Thymus (tissue), 11 donors: Measurements from ENCODE around the gene SETBP1. TPM values are rescaled to one million over a fixed set of nuclear protein-coding genes. Genes with fewer than 3 reads are reported as not detected.

Experiments
- DNase-seq, 9 donors: peaks; one replicate each; pipeline ENCODE4 v3.0.0-alpha.2; 2013; ENCODE audit warnings: low spot score in 9 of 9, low read depth in 6 of 9, missing footprints in 1 of 9
- H3K27ac ChIP-seq, 2 donors: one replicate each; pipeline ENCODE4 v1.5.1; 2013; ENCODE audit warnings: control low read depth in 1 of 2, low read depth in 1 of 2, low read length in 1 of 2, mild to moderate bottlenecking in 1 of 2, moderate library complexity in 1 of 2
- H3K27me3 ChIP-seq, 2 donors: one replicate each; pipeline ENCODE4 v1.5.1; 2013; ENCODE audit warnings: low read length in 1 of 2; ENCODE audit not compliant: control insufficient read depth in 2 of 2, insufficient read depth in 1 of 2
- H3K36me3 ChIP-seq, 2 donors: one replicate each; pipeline ENCODE4 v1.5.1; 2013; ENCODE audit warnings: low read length in 1 of 2, mild to moderate bottlenecking in 1 of 2, moderate library complexity in 1 of 2; ENCODE audit not compliant: control insufficient read depth in 2 of 2, insufficient read depth in 2 of 2
- H3K4me1 ChIP-seq, 2 donors: one replicate each; pipeline ENCODE4 v1.5.1; 2013; ENCODE audit warnings: low read length in 2 of 2; ENCODE audit not compliant: control insufficient read depth in 2 of 2, insufficient read depth in 2 of 2
- H3K4me3 ChIP-seq, 2 donors: one replicate each; pipeline ENCODE4 v1.5.1; 2013; ENCODE audit warnings: low read length in 2 of 2, control low read depth in 1 of 2, mild to moderate bottlenecking in 1 of 2
- H3K9me3 ChIP-seq, 2 donors: one replicate each; pipeline ENCODE4 v1.5.1; 2013; ENCODE audit warnings: low read length in 1 of 2, mild to moderate bottlenecking in 1 of 2; ENCODE audit not compliant: control insufficient read depth in 2 of 2, insufficient read depth in 1 of 2
- WGBS: extraction: QIAGEN DNeasy Blood & Tissue Kit; methylation state at CpG from one replicate; pipeline ENCODE4 v1.1.7; 2013; 5-methylcytosine and 5-hydroxymethylcytosine counted together
- polyA plus RNA-seq: library from polyadenylated mRNA; stranded (reverse); fragments of 200-250 nt; gene quantifications from one replicate; pipeline ENCODE4 v1.2.3, GENCODE V29; 2013
- total RNA-seq: library from RNA; stranded (reverse); fragments of 120-200 nt; gene quantifications from one replicate; pipeline ENCODE4 v1.2.4, GENCODE V29; 2013
- donor health status: healthy.

The SETBP1 gene
- total and polyA plus RNA-seq, 2 donors = 3.3 to 8.5 TPM

- Histone ChIP-seq H3K27me3 (no peaks in the 10 kb centered on the region), H3K36me3 (peaks cover 0 to 2% of the 10 kb centered on the region in 2 donors), H3K9me3 (no peaks in the 10 kb centered on the region), H3K4me1 (no peaks in the 10 kb centered on the region), H3K27ac (no peak overlapping the region), H3K4me3 (no peak overlapping the region)
- DNase-seq = no peak
- 96% methylated on average over 1 of the region's 1 CpG for WGBS
These were observed 195.3 kb downstream of the SETBP1 start for GRCh38 chr18:44876024-44876423.

GRCh38 chr18:44876755-44877154 lies 196.1 kb downstream of the SETBP1 start:
- WGBS = over 99% methylated on average over 3 of the region's 3 CpGs
- Histone ChIP-seq H3K27ac (no peak overlapping the region), H3K4me1 (no peaks in the 10 kb centered on the region), H3K9me3 (no peaks in the 10 kb centered on the region), H3K27me3 (no peaks in the 10 kb centered on the region), H3K4me3 (no peak overlapping the region), H3K36me3 (peaks cover 0 to 2% of the 10 kb centered on the region in 2 donors)
- no peak for DNase-seq

GRCh38 chr18:44878335-44878734 lies 197.6 kb downstream of the SETBP1 start:
- no peaks in the 10 kb centered on the region for H3K27me3 ChIP-seq
- DNase-seq = no peak
- H3K4me1 ChIP-seq = no peaks in the 10 kb centered on the region
- H3K27ac ChIP-seq = no peak overlapping the region
- H3K36me3 ChIP-seq = no peaks in the 10 kb centered on the region
- no peak overlapping the region for H3K4me3 ChIP-seq
- H3K9me3 ChIP-seq = no peaks in the 10 kb centered on the region

GRCh38 chr18:44880170-44880569 lies 199.5 kb downstream of the SETBP1 start:
- H3K27me3 ChIP-seq = no peaks in the 10 kb centered on the region
- WGBS = 96% methylated on average over 5 of the region's 5 CpGs
- DNase-seq = no peak
- H3K36me3 ChIP-seq = no peaks in the 10 kb centered on the region
- no peaks in the 10 kb centered on the region for H3K4me1 ChIP-seq
- H3K27ac ChIP-seq = no peak overlapping the region
- no peaks in the 10 kb centered on the region for H3K9me3 ChIP-seq
- no peak overlapping the region for H3K4me3 ChIP-seq

DNA sequence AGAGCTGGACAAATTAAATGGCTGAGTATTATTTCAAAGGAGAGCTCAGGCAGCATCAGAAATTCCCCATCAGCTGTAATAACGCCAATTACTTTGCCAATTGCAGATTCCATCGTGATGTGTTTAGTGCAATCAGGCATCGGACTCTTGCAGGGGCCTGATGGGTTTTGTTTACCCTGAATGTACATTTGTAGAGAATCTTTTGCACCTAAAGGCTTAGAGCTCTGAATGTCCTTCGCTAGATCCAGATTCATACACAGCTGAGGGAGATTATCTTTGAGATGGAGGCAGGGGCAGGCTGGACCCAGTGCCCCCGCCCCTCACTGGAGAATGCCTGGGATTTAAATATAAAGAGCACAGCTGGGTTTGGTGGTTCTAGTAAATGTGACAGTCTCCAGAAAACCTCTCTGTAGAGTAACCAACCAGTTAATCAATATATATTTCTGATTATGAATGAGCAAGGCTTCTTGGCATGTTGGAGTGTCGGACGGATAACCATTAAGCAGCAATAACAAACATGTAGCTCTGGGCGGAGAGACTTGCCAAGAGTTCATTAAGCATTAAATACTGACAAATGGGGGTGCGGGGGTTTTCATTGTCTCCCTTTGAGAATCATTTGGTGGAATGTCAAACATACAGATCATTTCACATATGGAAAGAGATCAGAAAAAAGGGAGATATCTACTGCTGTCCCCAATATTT lies 200.9 kb downstream of the SETBP1 start:
- Histone ChIP-seq H3K4me1 (no peaks in the 10 kb centered on the region), H3K4me3 (no peak overlapping the region), H3K27ac (no peak overlapping the region), H3K9me3 (no peaks in the 10 kb centered on the region), H3K36me3 (no peaks in the 10 kb centered on the region), H3K27me3 (no peaks in the 10 kb centered on the region)
- WGBS = 95% methylated on average over 9 of the region's 9 CpGs
- DNase-seq = no peak

- H3K4me1 ChIP-seq = no peaks in the 10 kb centered on the region
- over 99% methylated on average over 6 of the region's 6 CpGs for WGBS
- no peaks in the 10 kb centered on the region for H3K27me3 ChIP-seq
- no peak overlapping the region for H3K4me3 ChIP-seq
- H3K36me3 ChIP-seq = no peaks in the 10 kb centered on the region
- no peak overlapping the region for H3K27ac ChIP-seq
- no peak for DNase-seq
- H3K9me3 ChIP-seq = no peaks in the 10 kb centered on the region
These were observed 201.6 kb downstream of the SETBP1 start for GRCh38 chr18:44882163-44882868.

DNA sequence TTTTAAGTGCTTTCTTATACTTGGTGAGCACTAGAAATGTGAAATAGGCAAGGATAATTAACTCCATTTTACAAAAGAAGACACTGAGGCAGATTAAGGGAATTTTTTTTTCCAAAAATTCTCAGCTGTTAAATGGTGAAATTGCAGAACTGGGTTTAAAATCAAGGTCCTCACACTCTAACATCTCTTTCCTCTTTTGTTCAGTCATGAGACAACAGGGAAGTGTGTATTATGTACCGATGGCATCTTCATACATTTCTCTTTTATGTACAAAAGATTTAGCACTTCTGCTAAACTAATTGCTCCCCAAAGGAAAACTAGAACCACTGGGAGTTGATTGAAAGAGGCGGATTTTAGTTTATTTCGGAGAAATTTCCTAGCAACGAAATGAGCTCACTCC lies 203.0 kb downstream of the SETBP1 start:
- Histone ChIP-seq H3K27ac (no peak overlapping the region), H3K4me1 (no peaks in the 10 kb centered on the region), H3K36me3 (no peaks in the 10 kb centered on the region), H3K4me3 (no peak overlapping the region), H3K27me3 (no peaks in the 10 kb centered on the region), H3K9me3 (no peaks in the 10 kb centered on the region)
- no peak for DNase-seq
- 96% methylated on average over 4 of the region's 4 CpGs for WGBS

GRCh38 chr18:44884431-44884830 lies 203.7 kb downstream of the SETBP1 start:
- DNase-seq = no peak
- Histone ChIP-seq H3K4me1 (no peaks in the 10 kb centered on the region), H3K4me3 (no peak overlapping the region), H3K27ac (no peak overlapping the region), H3K27me3 (no peaks in the 10 kb centered on the region), H3K36me3 (no peaks in the 10 kb centered on the region), H3K9me3 (no peaks in the 10 kb centered on the region)

GRCh38 chr18:44885507-44885906 lies 204.8 kb downstream of the SETBP1 start:
- no peaks in the 10 kb centered on the region for H3K27me3 ChIP-seq
- H3K4me1 ChIP-seq = no peaks in the 10 kb centered on the region
- WGBS = 89% methylated on average over 4 of the region's 4 CpGs
- no peak overlapping the region for H3K4me3 ChIP-seq
- no peaks in the 10 kb centered on the region for H3K9me3 ChIP-seq
- no peak for DNase-seq
- H3K27ac ChIP-seq = no peak overlapping the region
- no peaks in the 10 kb centered on the region for H3K36me3 ChIP-seq
